SIG-M5 treated with dmso at 0.1 percent for 504 hours (cell line): Measurements from ENCODE around the gene ANKRD36C.
"Not testable (repeated sequence)": the region's sequence is repeated elsewhere in the genome, so short reads cannot be mapped to it uniquely, and the experiment has no call there.

Source experiments
- DNase-seq: peaks from one replicate; lab custom pipeline; 2025; ENCODE audit not compliant: unreplicated experiment; lab: John Stamatoyannopoulos, UW

ANKRD36C gene

GRCh38 chr2:96008051-96008450, 16.4 kb upstream of the ANKRD36C start:
- not testable (repeated sequence) for DNase-seq

DNA sequence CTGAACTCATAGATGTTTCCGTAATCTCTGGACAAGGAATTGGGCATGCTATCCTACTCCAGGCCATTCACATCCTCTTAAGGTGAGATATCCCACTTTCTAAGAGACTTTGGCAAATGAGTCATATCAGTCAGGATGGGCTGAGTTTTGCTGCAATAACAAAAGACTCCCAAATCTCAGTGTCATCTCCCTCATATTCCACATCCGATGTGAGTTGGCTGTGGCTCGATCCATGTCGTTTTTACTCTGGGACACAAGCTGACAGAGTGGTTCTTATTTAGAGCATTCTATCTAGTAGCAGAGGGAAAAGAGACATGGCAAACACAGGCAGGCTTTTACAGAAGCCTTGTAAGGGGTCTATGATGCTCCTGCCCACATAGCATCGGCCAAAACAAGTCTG, 14.6 kb upstream of the ANKRD36C start:
- not testable (repeated sequence) for DNase-seq

DNA sequence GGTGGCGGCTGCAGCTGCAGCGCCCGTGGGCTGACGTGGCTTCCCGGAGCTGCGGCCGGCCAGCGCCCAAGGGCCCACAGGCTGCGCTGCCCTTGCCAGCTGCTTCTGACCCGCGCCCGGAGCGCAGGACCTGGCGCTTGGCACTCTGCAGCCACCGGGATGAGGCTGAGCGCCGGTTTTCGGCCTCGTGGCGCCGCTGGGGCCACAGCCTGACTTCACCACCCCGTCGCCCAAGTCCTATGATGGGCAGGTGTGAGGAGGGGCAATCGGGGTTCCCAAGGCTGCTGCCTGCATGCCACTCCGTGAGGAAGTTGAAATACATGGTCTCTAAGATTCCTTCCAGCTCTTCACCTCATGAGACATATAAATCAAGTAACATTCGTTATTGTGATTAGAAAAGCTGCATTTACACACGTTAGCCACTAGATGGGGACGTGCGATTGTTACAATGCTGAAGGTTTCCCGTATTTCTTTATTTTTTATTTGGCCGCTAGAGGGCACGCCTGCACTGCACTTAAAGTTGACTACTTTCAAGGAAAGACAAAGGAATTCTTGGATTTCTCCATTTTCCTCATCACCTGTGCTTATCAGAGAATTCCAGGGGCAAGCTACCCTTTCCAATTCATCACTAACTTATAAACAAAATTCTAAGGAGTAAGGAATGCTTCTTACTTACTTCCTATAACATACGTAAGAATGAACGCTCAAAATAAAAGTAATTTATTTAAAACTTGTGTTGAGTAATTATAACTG, 1.1 kb upstream of the ANKRD36C start:
- DNase-seq = not testable (repeated sequence)

DNA sequence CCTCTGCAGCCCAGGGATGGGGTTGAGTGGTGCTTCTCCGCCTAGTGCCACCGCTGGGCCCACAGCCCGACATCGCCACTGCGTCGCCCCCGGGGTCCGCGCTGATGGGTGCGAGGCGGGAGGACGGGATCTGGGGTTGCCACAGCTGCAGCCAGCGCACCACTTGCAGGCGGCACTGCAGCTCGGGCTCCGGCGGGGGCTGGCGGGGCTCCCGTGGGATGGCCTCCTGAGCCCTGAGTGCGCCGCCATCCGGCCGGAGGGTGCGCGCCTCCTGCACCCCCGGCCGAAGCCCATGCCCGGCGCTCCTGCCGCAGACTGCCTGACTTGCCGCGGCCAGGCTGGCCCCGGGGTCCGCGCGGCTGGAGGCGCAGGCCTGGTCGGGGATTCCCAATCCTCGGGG, 478 bp upstream of the ANKRD36C start:
- not testable (repeated sequence) for DNase-seq

DNA sequence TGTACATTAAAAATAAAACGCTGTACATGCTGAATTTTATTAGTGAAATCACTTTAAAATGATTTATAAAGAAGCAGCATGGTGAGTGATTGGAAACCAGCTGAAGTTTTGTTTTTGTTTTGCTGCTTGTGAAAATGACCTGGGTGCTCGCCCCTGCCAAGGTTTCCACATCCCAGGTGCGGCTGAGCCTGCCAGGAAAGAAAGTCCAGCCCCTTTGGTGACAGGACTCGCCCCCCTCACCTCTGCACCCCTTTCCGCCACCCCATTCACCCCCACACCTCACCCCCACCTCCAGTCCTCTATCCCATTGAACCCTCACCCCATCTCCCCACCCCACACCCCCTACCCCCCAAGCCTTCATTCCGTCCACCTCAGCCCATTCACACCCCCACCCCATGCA, 740 bp downstream of the ANKRD36C start:
- DNase-seq = not testable (repeated sequence)

DNA sequence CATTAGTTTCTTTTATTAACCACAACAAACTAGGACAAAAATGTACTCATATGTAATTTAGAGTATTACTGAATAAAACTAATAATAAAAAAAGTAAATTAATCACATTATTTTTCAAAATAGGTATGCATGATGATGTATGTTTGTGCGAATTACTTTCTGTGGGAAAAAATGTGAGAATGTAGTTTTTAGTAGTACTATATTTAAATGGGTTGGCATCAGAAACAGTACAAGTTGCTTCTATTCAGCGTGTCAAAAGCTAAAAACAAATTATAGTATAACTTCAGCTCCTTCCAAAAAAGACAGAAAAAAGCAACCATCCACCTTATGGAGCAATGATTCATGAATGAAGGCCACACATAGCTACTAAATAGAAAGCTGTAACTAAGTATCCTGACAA, 40.0 kb downstream of the ANKRD36C start:
- DNase-seq = not testable (repeated sequence)

DNA sequence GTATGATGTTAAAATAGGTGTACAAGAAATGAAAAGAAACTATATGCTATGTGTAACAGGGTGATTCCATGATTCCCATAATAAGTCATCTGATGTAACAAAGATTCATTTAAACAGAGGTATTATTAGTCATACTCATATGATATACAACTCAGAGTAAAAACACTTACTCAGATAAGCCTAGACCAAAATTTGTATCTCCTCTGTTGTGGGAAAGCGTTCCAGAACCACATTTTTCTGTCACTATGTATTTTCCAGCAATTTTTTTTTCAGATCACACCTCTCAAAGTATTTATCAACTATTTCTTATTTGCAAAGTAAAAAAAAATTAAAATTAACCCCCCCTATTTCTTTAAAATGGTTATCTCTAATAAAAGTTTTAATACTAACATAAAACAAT, 43.6 kb downstream of the ANKRD36C start:
- not testable (repeated sequence) for DNase-seq

GRCh38 chr2:95939947-95940346, 51.7 kb downstream of the ANKRD36C start:
- not testable (repeated sequence) for DNase-seq

- DNase-seq = not testable (repeated sequence)
Measured at GRCh38 chr2:95930740-95931139, 60.9 kb downstream of the ANKRD36C start.

- not testable (repeated sequence) for DNase-seq
Measured at GRCh38 chr2:95917007-95917406, 74.6 kb downstream of the ANKRD36C start.

DNA sequence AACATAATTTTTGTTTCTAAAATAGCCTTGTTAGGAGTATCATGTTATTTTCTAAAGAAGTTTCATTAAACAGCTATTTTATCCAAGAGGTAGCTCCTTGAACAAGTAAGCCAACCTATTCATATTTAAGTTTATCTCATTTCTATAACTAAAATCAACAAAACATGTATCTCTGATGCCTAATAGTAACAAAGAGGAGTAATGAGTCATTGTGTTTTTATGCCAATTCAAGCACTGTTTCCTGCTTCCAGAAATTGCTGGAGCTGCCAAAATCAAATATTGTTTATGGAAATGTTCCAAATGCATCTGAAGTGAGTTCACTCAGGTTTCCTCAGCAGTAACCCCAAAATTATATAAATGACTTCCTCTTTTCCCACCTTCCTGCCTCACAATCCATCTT, 76.5 kb downstream of the ANKRD36C start:
- not testable (repeated sequence) for DNase-seq

DNA sequence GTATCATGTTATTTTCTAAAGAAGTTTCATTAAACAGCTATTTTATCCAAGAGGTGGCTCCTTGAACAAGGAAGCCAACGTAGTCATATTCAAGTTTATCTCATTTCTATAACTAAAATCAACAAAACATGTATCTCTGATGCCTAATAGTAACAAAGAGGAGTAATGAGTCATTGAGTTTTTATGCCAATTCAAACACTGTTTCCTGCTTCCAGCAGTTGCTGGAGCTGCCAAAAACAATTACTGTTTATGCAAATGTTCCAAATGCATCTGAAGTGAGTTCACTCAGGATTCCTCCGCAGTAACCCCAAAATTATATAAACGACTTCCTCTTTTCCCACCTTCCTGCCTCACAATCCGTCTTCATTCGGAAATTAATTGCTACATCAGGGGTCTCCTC, 80.2 kb downstream of the ANKRD36C start:
- DNase-seq = not testable (repeated sequence)

DNA sequence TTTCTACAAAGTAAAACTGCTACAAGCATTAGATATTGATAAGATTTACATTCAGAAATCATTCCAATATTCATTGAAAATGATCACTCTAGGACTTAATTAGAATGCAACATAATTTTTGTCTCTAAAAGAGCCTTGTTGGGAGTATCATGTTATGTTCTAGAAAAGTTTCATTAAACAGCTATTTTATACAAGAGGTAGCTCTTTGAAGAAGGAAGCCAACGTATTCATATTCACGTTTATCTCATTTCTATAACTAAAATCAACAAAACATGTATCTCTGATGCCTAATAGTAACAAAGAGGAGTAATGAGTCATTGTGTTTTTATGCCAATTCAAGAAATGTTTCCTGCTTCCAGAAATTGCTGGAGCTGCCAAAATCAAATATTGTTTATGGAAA, 97.2 kb downstream of the ANKRD36C start:
- not testable (repeated sequence) for DNase-seq

DNA sequence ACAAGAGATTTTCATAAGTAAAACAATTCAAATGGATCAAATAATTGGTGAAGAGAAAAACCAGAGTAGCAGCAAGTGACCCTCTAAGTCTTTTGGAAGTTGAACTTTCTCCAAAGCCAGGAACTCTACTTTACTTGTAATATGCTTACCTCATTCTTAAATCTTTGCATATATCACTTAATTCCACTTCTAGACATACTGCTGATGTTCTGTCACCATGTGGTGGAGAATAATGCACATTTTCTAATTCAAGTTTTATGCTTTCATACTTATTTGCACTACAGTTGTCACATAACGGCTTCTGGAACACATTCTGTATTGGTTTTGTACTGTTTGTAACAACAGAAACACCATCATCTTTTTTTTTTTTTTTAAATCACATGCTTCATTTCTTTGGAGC, 123.7 kb downstream of the ANKRD36C start:
- DNase-seq = not testable (repeated sequence)

DNA sequence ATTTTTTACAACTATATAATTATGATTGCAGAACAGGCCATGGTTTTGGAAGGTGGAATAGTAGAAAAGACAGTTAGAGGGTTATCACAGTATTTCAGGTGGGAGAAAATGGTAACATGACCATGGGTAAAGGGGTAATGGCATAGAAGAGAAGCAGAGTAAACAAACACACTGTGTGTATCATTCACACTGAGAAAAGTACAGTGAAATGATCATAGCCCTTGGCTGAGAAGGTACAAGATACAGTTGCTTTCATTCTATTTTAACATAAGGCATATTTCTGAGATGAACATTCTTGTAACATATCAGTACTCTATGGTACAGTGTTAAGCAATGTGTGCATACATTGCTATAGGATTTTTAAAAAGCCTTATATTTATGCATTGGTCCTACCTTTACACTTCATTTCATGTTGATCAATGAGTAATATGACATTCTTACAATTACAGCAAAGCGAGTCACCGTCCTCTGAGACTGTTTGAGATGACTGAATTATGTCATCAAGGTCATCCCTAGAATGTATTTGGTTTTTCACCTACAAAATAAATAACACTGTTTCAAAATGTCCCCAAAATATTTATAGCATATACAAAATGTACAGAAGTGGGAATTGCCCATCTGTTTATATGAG, 124.5 kb downstream of the ANKRD36C start:
- DNase-seq = not testable (repeated sequence)

- not testable (repeated sequence) for DNase-seq
Measured at GRCh38 chr2:95862121-95862520, 129.5 kb downstream of the ANKRD36C start.

- DNase-seq = no peak
Measured at GRCh38 chr2:95836151-95836550, 155.5 kb downstream of the ANKRD36C start.

GRCh38 chr2:95834077-95835013, 157.3 kb downstream of the ANKRD36C start:
- not testable (repeated sequence) for DNase-seq

GRCh38 chr2:95824218-95824617, 167.4 kb downstream of the ANKRD36C start:
- not testable (repeated sequence) for DNase-seq

GRCh38 chr2:95817521-95817920, 174.1 kb downstream of the ANKRD36C start:
- DNase-seq = not testable (repeated sequence)

- not testable (repeated sequence) for DNase-seq
Measured at GRCh38 chr2:95813311-95813710, 178.3 kb downstream of the ANKRD36C start.
